H1 (cell line): Measurements from ENCODE around the gene PGAP3. TPM values are rescaled to one million over a fixed set of nuclear protein-coding genes. Genes with fewer than 3 reads are reported as not detected.

ENCODE experiments used
- CTCF ChIA-PET: fragments of 300-600 bp; sonication (Branson Sonifier 250); formaldehyde crosslinking; loops from one replicate; lab custom pipeline; 2021; ENCODE audit not compliant: partially characterized antibody; lab: Charles Lee
- POLR2A ChIA-PET: fragments of 300-600 bp; sonication (Branson Sonifier 250); formaldehyde crosslinking; loops from one replicate; lab custom pipeline; 2021; ENCODE audit warnings: inconsistent platforms; ENCODE audit not compliant: partially characterized antibody; lab: Charles Lee
- DNase-seq, 2 experiments: peaks; one replicate each; pipeline versions ENCODE4 v3.0.0 to v3.0.0-alpha.2; 2010 to 2022; ENCODE audit warnings: low spot score in 2 of 2, low read depth in 1 of 2, mixed read lengths in 1 of 2
- FAIRE-seq: peaks from 2 replicates; lab custom pipeline; 2011; peaks lifted over from hg19 to GRCh38; lab: Jason Lieb, UNC
- H2AFZ ChIP-seq: 2 replicates; pipeline ENCODE4 v1.8.1; 2012; ENCODE audit warnings: low read length, inconsistent platforms
- H2AK5ac ChIP-seq: 2 replicates; pipeline ENCODE4 v1.6.1; 2013; ENCODE audit warnings: low read depth, low read length
- H2BK120ac ChIP-seq: replicated peaks from 2 replicates; pipeline ENCODE3; 2013; ENCODE audit warnings: low read depth, low read length, inconsistent platforms
- H2BK12ac ChIP-seq: 2 replicates; pipeline ENCODE4 v1.6.1; 2013; ENCODE audit warnings: low read depth, low read length
- H2BK15ac ChIP-seq: 2 replicates; pipeline ENCODE4 v1.6.1; 2013; ENCODE audit warnings: low read length
- H2BK20ac ChIP-seq: 2 replicates; pipeline ENCODE4 v1.6.1; 2013; ENCODE audit warnings: low read length
- H2BK5ac ChIP-seq: 2 replicates; pipeline ENCODE4 v1.6.1; 2013; ENCODE audit warnings: low read depth, low read length
- H3K14ac ChIP-seq: 2 replicates; pipeline ENCODE4 v1.6.1; 2013; ENCODE audit warnings: inconsistent platforms; ENCODE audit not compliant: insufficient read length
- H3K18ac ChIP-seq: 2 replicates; pipeline ENCODE4 v1.6.1; 2013; ENCODE audit warnings: low read length; ENCODE audit errors: extremely low read depth
- H3K23ac ChIP-seq: 2 replicates; pipeline ENCODE4 v1.6.1; 2013; ENCODE audit warnings: inconsistent platforms; ENCODE audit not compliant: insufficient read length
- H3K23me2 ChIP-seq: 2 replicates; pipeline ENCODE4 v1.6.1; 2013; ENCODE audit warnings: low read depth, low read length
- H3K27ac ChIP-seq: 2 replicates; pipeline ENCODE4 v1.6.1; 2011; ENCODE audit warnings: low read depth, low read length, inconsistent platforms
- H3K27me3 ChIP-seq, 4 experiments: replicated peaks in 1 of 4; 1 replicate in 1 of 4; 2 replicates in 3 of 4; pipeline versions ENCODE4 v1.6.1 to v1.8.1; 2011 to 2013; ENCODE audit warnings: low read length in 3 of 4, mild to moderate bottlenecking in 3 of 4, inconsistent platforms in 2 of 4, mixed read lengths in 2 of 4, moderate library complexity in 1 of 4; ENCODE audit not compliant: control insufficient read depth in 3 of 4, insufficient read depth in 3 of 4; ENCODE audit errors: extremely low read depth in 1 of 4
- H3K36me3 ChIP-seq, 4 experiments: 2 replicates each; pipeline versions ENCODE4 v1.6.1 to v1.8.1; 2011 to 2013; ENCODE audit warnings: mild to moderate bottlenecking in 4 of 4, low read length in 3 of 4, moderate library complexity in 2 of 4, control low read depth in 1 of 4, inconsistent platforms in 1 of 4; ENCODE audit not compliant: insufficient read depth in 4 of 4, control insufficient read depth in 2 of 4
- H3K4ac ChIP-seq: replicated peaks from 2 replicates; pipeline ENCODE3; 2013; ENCODE audit warnings: low read length, low read depth, mixed read lengths, inconsistent platforms; ENCODE audit not compliant: insufficient read length
- H3K4me1 ChIP-seq, 4 experiments: replicated peaks in 1 of 4; 1 replicate in 1 of 4; 2 replicates in 3 of 4; pipeline versions ENCODE4 v1.6.1 to v1.8.1; 2011 to 2013; ENCODE audit warnings: low read length in 3 of 4, inconsistent platforms in 2 of 4, mixed read lengths in 1 of 4; ENCODE audit not compliant: insufficient read depth in 4 of 4, control insufficient read depth in 3 of 4
- H3K4me2 ChIP-seq, 2 experiments: 2 replicates each; pipeline versions ENCODE4 v1.6.1 to v1.8.1; 2011 to 2013; ENCODE audit warnings: low read depth in 2 of 2, low read length in 2 of 2, control low read depth in 1 of 2, inconsistent platforms in 1 of 2, mild to moderate bottlenecking in 1 of 2; ENCODE audit not compliant: insufficient read depth in 1 of 2
- H3K4me3 ChIP-seq, 4 experiments: fragments of 200-600, 300-600 bp in 1 of 4; sonication (generic), shearing (Covaris generic), sonication (Bioruptor Twin) in 1 of 4; 2 replicates each; pipeline versions ENCODE4 v1.5.1 to v1.8.1; 2011 to 2016; ENCODE audit warnings: low read length in 4 of 4, low read depth in 3 of 4, control low read depth in 2 of 4, inconsistent platforms in 2 of 4, mild to moderate bottlenecking in 2 of 4, mixed read lengths in 1 of 4, moderate library complexity in 1 of 4; ENCODE audit not compliant: insufficient read depth in 2 of 4; ENCODE audit errors: extremely low read depth in 1 of 4
- H3K56ac ChIP-seq: replicated peaks from 2 replicates; pipeline ENCODE3; 2013; ENCODE audit warnings: low read depth, mild to moderate bottlenecking, mixed read lengths, low read length, inconsistent platforms; ENCODE audit not compliant: insufficient read length
- H3K79me1 ChIP-seq: 2 replicates; pipeline ENCODE4 v1.6.1; 2013; ENCODE audit warnings: low read depth, low read length, control low read depth
- H3K79me2 ChIP-seq, 2 experiments: 2 replicates each; pipeline versions ENCODE4 v1.6.1 to v1.8.1; 2012 to 2013; ENCODE audit warnings: low read length in 2 of 2, mild to moderate bottlenecking in 2 of 2, inconsistent platforms in 1 of 2; ENCODE audit not compliant: insufficient read depth in 2 of 2, control insufficient read depth in 1 of 2
- H3K9ac ChIP-seq, 4 experiments: replicated peaks in 1 of 4; 1 replicate in 1 of 4; 2 replicates in 3 of 4; pipeline versions ENCODE4 v1.6.1 to v1.8.1; 2011 to 2013; ENCODE audit warnings: low read depth in 3 of 4, low read length in 3 of 4, control low read depth in 2 of 4, mild to moderate bottlenecking in 2 of 4, moderate library complexity in 2 of 4, inconsistent platforms in 1 of 4; ENCODE audit errors: extremely low read depth in 1 of 4
- H3K9me3 ChIP-seq, 2 experiments: 2 replicates each; pipeline versions ENCODE4 v1.6.1 to v1.8.1; 2012 to 2013; ENCODE audit warnings: mild to moderate bottlenecking in 2 of 2, moderate library complexity in 2 of 2, control low read depth in 1 of 2, inconsistent platforms in 1 of 2, low read depth in 1 of 2, low read length in 1 of 2, mixed read lengths in 1 of 2; ENCODE audit not compliant: insufficient read depth in 2 of 2
- H4K20me1 ChIP-seq, 2 experiments: replicated peaks in 1 of 2; 2 replicates each; pipeline versions ENCODE3 to v1.8.1; 2011 to 2013; ENCODE audit warnings: inconsistent platforms in 2 of 2, low read length in 2 of 2, mild to moderate bottlenecking in 1 of 2; ENCODE audit not compliant: insufficient read depth in 2 of 2, control insufficient read depth in 1 of 2
- H4K5ac ChIP-seq: 2 replicates; pipeline ENCODE4 v1.6.1; 2013; ENCODE audit warnings: low read length, low read depth, mixed read lengths, inconsistent platforms; ENCODE audit not compliant: insufficient read length
- H4K8ac ChIP-seq: 2 replicates; pipeline ENCODE4 v1.8.0; 2013; ENCODE audit warnings: mild to moderate bottlenecking, moderate library complexity, low read length, inconsistent platforms; ENCODE audit not compliant: insufficient read depth; ENCODE audit errors: extremely low read depth
- H4K91ac ChIP-seq: replicated peaks from 2 replicates; pipeline ENCODE3; 2013; ENCODE audit warnings: low read length, mixed read lengths, inconsistent platforms; ENCODE audit not compliant: insufficient read length
- CBX5 ChIP-seq: fragments of 300-800, 300-1000 bp; sonication (generic); IDR thresholded peaks from 2 replicates; pipeline ENCODE4 v1.7.1; 2016; ENCODE audit warnings: antibody characterized with exemption, low read length, low read depth
- EZH2 ChIP-seq: fragments of 200-600 bp; sonication (generic); IDR thresholded peaks from 2 replicates; pipeline ENCODE4 v1.7.1; 2012; ENCODE audit warnings: low read depth, mild to moderate bottlenecking, moderate library complexity, low read length, inconsistent platforms; ENCODE audit not compliant: severe bottlenecking
- GTF2F1 ChIP-seq: IDR thresholded peaks from 2 replicates; pipeline ENCODE4 v1.6.1; 2012; ENCODE audit warnings: low read depth, low read length, improper control_type of control experiment, borderline replicate concordance
- MAFK ChIP-seq: IDR thresholded peaks from 2 replicates; pipeline ENCODE4 v1.6.1; 2012; ENCODE audit warnings: low read depth, mild to moderate bottlenecking, improper control_type of control experiment, low read length
- NANOG ChIP-seq: IDR thresholded peaks from 2 replicates; pipeline ENCODE4 v1.6.1; 2011; ENCODE audit warnings: low read length, low read depth, mild to moderate bottlenecking, inconsistent platforms; ENCODE audit not compliant: insufficient read depth, poor library complexity, severe bottlenecking
- RBBP5 ChIP-seq: IDR thresholded peaks from 2 replicates; pipeline ENCODE4 v1.7.1; 2012; ENCODE audit warnings: low read depth, mild to moderate bottlenecking, inconsistent platforms, low read length, moderate library complexity, borderline replicate concordance
- TAF1 ChIP-seq: IDR thresholded peaks from 2 replicates; pipeline ENCODE4 v1.6.1; 2011; ENCODE audit warnings: mild to moderate bottlenecking, low read depth, low read length
- TCF12 ChIP-seq: IDR thresholded peaks from 2 replicates; pipeline ENCODE4 v1.6.1; 2011; ENCODE audit warnings: low read depth, mild to moderate bottlenecking, low read length
- WGBS, 2 experiments: shearing (Covaris generic) in 1 of 2; methylation state at CpG; one replicate each; pipeline versions ENCODE4 v1.1.6 to v1.1.7; 2013 to 2015; ENCODE audit warnings: low lambda C conversion rate in 2 of 2, mixed read lengths in 2 of 2, inconsistent platforms in 1 of 2, low coverage in 1 of 2, missing lambda C conversion rate in 1 of 2; ENCODE audit not compliant: insufficient replicate concordance in 2 of 2, insufficient coverage in 1 of 2, insufficient read length in 1 of 2; ENCODE audit errors: extremely low coverage in 1 of 2, missing lambda C conversion rate in 1 of 2; 5-methylcytosine and 5-hydroxymethylcytosine counted together
- polyA plus RNA-seq, 7 experiments: library from polyadenylated mRNA; depleted of rRNA in 3 of 7; stranded (reverse) in 5 of 7; unstranded in 2 of 7; fragments of >200 nt in 5 of 7; fragments of 200-250 nt in 2 of 7; gene quantifications; 1 replicate in 5 of 7; 2 replicates in 1 of 7; 4 replicates in 1 of 7; pipeline versions ENCODE4 v1.2.1 to v1.2.3, GENCODE V29; 2011 to 2013; ENCODE audit warnings: missing spikeins in 2 of 7, mixed read lengths in 2 of 7
- total RNA-seq: library from RNA; stranded (reverse); fragmentation: NEBNext Ultra II Directional; extraction: Animal tissue kit (Norgen Biotek cat#: 25700); gene quantifications from 2 replicates; pipeline ENCODE4 v1.2.1, GENCODE V29; 2021
- TF ChIP-seq, protein P1 (sequence below): IDR thresholded peaks from 2 replicates; pipeline ENCODE4 v1.6.1; 2012; ENCODE audit warnings: inconsistent platforms

Gene PGAP3
- total and polyA plus RNA-seq, 2 of the 8 experiments (the other 6 are each of a cell fraction or from before 2014, with no cell fraction given) = 21.0 to 30.7 TPM

DNA sequence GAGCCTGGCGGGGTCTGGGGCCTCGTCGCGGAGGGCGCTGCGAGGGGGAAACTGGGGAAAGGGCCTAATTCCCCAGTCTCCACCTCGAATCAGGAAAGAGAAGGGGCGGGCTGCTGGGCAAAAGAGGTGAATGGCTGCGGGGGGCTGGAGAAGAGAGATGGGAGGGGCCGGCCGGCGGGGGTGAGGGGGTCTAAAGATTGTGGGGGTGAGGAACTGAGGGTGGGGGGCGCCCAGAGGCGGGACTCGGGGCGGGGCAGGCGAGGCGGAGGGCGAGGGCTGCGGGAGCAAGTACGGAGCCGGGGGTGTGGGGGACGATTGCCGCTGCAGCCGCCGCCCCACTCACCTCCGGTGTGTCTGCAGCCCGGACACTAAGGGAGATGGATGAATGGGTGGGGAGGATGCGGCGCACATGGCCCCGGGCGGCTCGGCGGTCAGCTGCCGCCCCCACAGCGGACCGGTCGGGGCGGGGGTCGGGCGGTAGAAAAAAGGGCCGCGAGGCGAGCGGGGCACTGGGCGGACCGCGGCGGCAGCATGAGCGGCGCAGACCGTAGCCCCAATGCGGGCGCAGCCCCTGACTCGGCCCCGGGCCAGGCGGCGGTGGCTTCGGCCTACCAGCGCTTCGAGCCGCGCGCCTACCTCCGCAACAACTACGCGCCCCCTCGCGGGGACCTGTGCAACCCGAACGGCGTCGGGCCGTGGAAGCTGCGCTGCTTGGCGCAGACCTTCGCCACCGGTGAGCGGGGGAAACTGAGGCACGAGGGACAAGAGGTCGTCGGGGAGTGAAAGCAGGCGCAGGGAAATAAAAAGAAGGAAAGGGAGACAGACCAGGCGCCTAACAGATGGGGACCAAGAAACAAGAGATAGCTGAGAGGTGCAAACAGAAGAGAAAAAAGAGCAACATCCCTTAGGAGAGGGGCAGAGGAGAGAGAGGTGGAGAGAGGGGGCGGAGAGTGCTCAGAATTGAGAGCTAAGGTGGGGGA, 19.6 kb downstream of the PGAP3 start, which contains the start of gene PNMT:
Gene PNMT, plus strand, starts transcription at position 509 of the 980 bp plus-strand sequence. Its CDS starts 23 bp downstream, at position 532.
- peaks cover 11% of the 10 kb centered on the region; the same call in 1 of the 2 replicates for H3K23me2 ChIP-seq
- H3K9ac ChIP-seq = peak within 1 kb of the TSS in 1 of 4 experiments; percentile 36; a peak in 1 of 7 replicates
- no peak within 1 kb of the TSS for H3K56ac ChIP-seq
- no peak within 1 kb of the TSS for H3K23ac ChIP-seq
- no peak within 1 kb of the TSS for H2AK5ac ChIP-seq
- no peak within 1 kb of the TSS for H2BK120ac ChIP-seq
- DNase-seq (peak in 1 of 2 experiments; percentile 87), FAIRE-seq (no peak)
- peak within 1 kb of the TSS; percentile 29 to 67 (median 32) for H3K4me3 ChIP-seq
- no peak within 1 kb of the TSS for H3K4ac ChIP-seq
- peaks cover 0 to 43% (median 36%) of the 10 kb centered on the region in 4 experiments; a peak in 6 of 7 replicates for H3K4me1 ChIP-seq
- no peaks in the 10 kb centered on the region for H3K36me3 ChIP-seq
- WGBS, 2 experiments = 5% methylated on average over 32 of the region's 85 CpGs; no CpG with 5 or more reads in 1 of the 2 experiments
- H4K91ac ChIP-seq = peak within 1 kb of the TSS; percentile 49
- H3K27me3 ChIP-seq = peaks cover 0 to 25% (median 6%) of the 10 kb centered on the region in 4 experiments; a peak in 4 of 7 replicates
- no peak within 1 kb of the TSS for H2BK20ac ChIP-seq
- POLR2A ChIA-PET = interaction anchor here (0.7 to 32.5 kb wide), 12 partner anchors 8 to 87 kb away, joined by 3 to 708 read pairs (median 4); partner anchors contain the start of genes ERBB2, MIEN1 and PGAP3
- peak within 1 kb of the TSS; percentile 84; the same call in 1 of the 2 replicates for H2BK12ac ChIP-seq
- CTCF ChIA-PET = interaction anchor here (1.1 to 52.4 kb wide), 12 partner anchors 8 to 120 kb away, joined by 3 to 1885 read pairs (median 7); partner anchors contain the start of genes ERBB2, MIEN1, PGAP3 and PPP1R1B
- H4K8ac ChIP-seq = peak within 1 kb of the TSS; percentile 30
- peaks cover 0 to 2% of the 10 kb centered on the region in 2 experiments for H4K20me1 ChIP-seq
- H2AFZ ChIP-seq = no peak within 1 kb of the TSS
- no peaks in the 10 kb centered on the region for H3K79me1 ChIP-seq
- H3K27ac ChIP-seq = no peak within 1 kb of the TSS
- no peak within 1 kb of the TSS; the same call in 1 of the 2 replicates for H2BK15ac ChIP-seq
- no peak within 1 kb of the TSS for H3K14ac ChIP-seq
- H2BK5ac ChIP-seq = 0 out of 2 replicates have a peak within 1 kb of the TSS, but pooled peaks have one; percentile 18
- H3K9me3 ChIP-seq = no peaks in the 10 kb centered on the region
- H3K18ac ChIP-seq = peak within 1 kb of the TSS; percentile 93
- H3K79me2 ChIP-seq = no peaks in the 10 kb centered on the region
- H4K5ac ChIP-seq = no peak within 1 kb of the TSS
- H3K4me2 ChIP-seq = peak within 1 kb of the TSS; percentile 70 to 79
- TF ChIP-seq CBX5 (no peak), EZH2 (peak; percentile 30), NANOG (no peak), TAF1 (0 out of 2 replicates have a peak, but pooled peaks have one; percentile 21), TCF12 (no peak), RBBP5 (peak; percentile 47; the same call in 1 of the 2 replicates), GTF2F1 (no peak), MAFK (no peak)
- TF ChIP-seq, protein P1, sequence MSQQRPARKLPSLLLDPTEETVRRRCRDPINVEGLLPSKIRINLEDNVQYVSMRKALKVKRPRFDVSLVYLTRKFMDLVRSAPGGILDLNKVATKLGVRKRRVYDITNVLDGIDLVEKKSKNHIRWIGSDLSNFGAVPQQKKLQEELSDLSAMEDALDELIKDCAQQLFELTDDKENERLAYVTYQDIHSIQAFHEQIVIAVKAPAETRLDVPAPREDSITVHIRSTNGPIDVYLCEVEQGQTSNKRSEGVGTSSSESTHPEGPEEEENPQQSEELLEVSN = peak; percentile 72
